GM19035 (cell line): ENCODE data around the gene SOHLH2.

ENCODE experiments used
- ATAC-seq: cut with Tn5 transposase; IDR thresholded peaks from one replicate; pipeline ENCODE4 v1.9.1; 2021; ENCODE audit not compliant: unreplicated experiment

The SOHLH2 gene

GRCh38 chr13:36188441-36188840 is 25.9 kb downstream of the SOHLH2 start:
- ATAC-seq, result no peak

GRCh38 chr13:36183901-36184300 is 30.5 kb downstream of the SOHLH2 start:
- no peak for ATAC-seq

GRCh38 chr13:36175621-36176020 is 38.7 kb downstream of the SOHLH2 start:
- ATAC-seq, result no peak

- no peak for ATAC-seq
These were observed 39.4 kb downstream of the SOHLH2 start for GRCh38 chr13:36174923-36175322.

- no peak for ATAC-seq
These were observed 40.6 kb downstream of the SOHLH2 start for GRCh38 chr13:36173571-36174322.

- no peak for ATAC-seq
These were observed 48.3 kb downstream of the SOHLH2 start for GRCh38 chr13:36166046-36166445.

GRCh38 chr13:36163809-36164308 is 50.5 kb downstream of the SOHLH2 start:
- no peak for ATAC-seq

- no peak for ATAC-seq
These were observed 51.1 kb downstream of the SOHLH2 start for GRCh38 chr13:36163286-36163685.

GRCh38 chr13:36160297-36160696 is 54.1 kb downstream of the SOHLH2 start:
- ATAC-seq, result no peak

GRCh38 chr13:36158611-36159010 is 55.7 kb downstream of the SOHLH2 start:
- no peak for ATAC-seq

- no peak for ATAC-seq
These were observed 56.9 kb downstream of the SOHLH2 start for GRCh38 chr13:36157480-36157879.

GRCh38 chr13:36154567-36155291 is 59.6 kb downstream of the SOHLH2 start:
- ATAC-seq, result no peak

- no peak for ATAC-seq
These were observed 62.8 kb downstream of the SOHLH2 start for GRCh38 chr13:36151591-36151990.

GRCh38 chr13:36148446-36148845 is 65.9 kb downstream of the SOHLH2 start:
- no peak for ATAC-seq

GRCh38 chr13:36147330-36147729 is 67.0 kb downstream of the SOHLH2 start:
- ATAC-seq, result no peak

GRCh38 chr13:36146511-36147269 is 67.7 kb downstream of the SOHLH2 start:
- no peak for ATAC-seq

- ATAC-seq, result no peak
These were observed 70.6 kb downstream of the SOHLH2 start for GRCh38 chr13:36143738-36144137.

GRCh38 chr13:36142735-36143134 is 71.6 kb downstream of the SOHLH2 start:
- ATAC-seq, result no peak

GRCh38 chr13:36135876-36136275 is 78.5 kb downstream of the SOHLH2 start:
- no peak for ATAC-seq

- no peak for ATAC-seq
These were observed 79.7 kb downstream of the SOHLH2 start for GRCh38 chr13:36134632-36135031.

GRCh38 chr13:36133950-36134626 is 80.3 kb downstream of the SOHLH2 start:
- no peak for ATAC-seq
